ENCODE data around the gene RAB40B. TPM values are rescaled to one million over a fixed set of nuclear protein-coding genes. Genes with fewer than 3 reads are reported as not detected.
A peak's percentile ranks its signal among the peaks of the same experiment; 100 is the strongest.

RAB40B gene
- total RNA-seq, 3 donors from 2014 or later (not counting 1 experiment from before 2014, with no cell fraction given), result 3.7 to 7.3 (median 4.0) TPM

DNA sequence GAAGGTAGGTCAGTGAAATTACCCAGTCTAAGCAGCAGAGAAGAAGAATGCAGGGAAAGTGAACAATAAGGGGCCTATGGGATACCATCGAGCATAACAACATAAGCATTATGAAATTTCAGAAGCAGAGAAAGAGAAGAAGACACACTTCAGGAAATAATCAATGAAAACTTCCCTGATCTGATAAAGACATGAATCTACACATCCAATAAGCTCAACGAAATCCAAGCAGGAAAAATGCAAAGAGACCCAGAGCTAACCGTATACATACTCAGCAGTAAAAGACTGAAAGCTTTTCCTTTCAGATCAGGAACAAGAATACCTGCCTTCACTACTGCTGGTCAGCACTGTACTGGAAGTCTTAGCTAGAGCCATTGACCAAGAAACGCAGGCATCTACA is 88.8 kb downstream of the RAB40B start:
- Histone ChIP-seq H3K4me1 (ENCODE audit: control insufficient read depth, insufficient read depth, low read length) (peaks cover under 1% of the 10 kb centered on the region), H3K27me3 (ENCODE audit: control insufficient read depth, insufficient read depth, low read length) (no peaks in the 10 kb centered on the region), H3K4me3 (ENCODE audit: low read length) (no peak overlapping the region), H3K27ac (ENCODE audit: low read length) (no peak overlapping the region), H3K36me3 (ENCODE audit: control insufficient read depth, insufficient read depth, low read length) (peaks cover 35% of the 10 kb centered on the region), H3K9me3 (ENCODE audit: control insufficient read depth, insufficient read depth, low read length) (no peaks in the 10 kb centered on the region)
- Mint-ChIP-seq H3K27ac (no peak overlapping the region), H3K36me3 (peaks cover 6% of the 10 kb centered on the region), H3K27me3 (ENCODE audit: low read depth in 2 of 2) (no peaks in the 10 kb centered on the region), H3K4me1 (peaks cover under 1 to 1% of the 10 kb centered on the region in 2 donors), H3K4me3 (no peak overlapping the region), H3K9me3 (no peaks in the 10 kb centered on the region)
- 90% methylated on average over 3 of the region's 4 CpGs for WGBS (ENCODE audit: insufficient coverage)
- ATAC-seq, result no peak
- no peak for DNase-seq
- intact Hi-C loops (cut with micrococcal nuclease), result no loop called here
- TF ChIP-seq, protein P1, sequence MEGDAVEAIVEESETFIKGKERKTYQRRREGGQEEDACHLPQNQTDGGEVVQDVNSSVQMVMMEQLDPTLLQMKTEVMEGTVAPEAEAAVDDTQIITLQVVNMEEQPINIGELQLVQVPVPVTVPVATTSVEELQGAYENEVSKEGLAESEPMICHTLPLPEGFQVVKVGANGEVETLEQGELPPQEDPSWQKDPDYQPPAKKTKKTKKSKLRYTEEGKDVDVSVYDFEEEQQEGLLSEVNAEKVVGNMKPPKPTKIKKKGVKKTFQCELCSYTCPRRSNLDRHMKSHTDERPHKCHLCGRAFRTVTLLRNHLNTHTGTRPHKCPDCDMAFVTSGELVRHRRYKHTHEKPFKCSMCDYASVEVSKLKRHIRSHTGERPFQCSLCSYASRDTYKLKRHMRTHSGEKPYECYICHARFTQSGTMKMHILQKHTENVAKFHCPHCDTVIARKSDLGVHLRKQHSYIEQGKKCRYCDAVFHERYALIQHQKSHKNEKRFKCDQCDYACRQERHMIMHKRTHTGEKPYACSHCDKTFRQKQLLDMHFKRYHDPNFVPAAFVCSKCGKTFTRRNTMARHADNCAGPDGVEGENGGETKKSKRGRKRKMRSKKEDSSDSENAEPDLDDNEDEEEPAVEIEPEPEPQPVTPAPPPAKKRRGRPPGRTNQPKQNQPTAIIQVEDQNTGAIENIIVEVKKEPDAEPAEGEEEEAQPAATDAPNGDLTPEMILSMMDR (IDR thresholded peaks at IDR 0.05), result no peak

DNA sequence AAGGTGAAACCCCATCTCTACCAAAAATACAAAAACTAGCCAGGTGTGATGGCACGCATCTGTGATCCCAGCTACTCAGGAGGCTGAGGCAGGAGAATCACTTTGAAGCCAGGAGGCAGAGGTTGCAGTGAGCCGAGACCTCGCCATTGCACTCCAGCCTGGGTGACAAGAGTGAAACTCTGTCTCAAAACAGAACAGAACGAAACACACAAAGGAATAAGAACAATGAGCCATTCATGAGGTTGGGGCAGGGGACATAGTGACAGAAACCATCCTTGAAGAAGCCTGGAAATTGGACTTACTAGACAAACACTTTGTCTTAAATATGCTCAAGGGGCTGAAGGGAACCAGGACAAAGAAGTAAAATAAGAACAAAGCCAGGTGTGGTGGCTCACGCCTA is 89.7 kb downstream of the RAB40B start:
- peaks cover 6% of the 10 kb centered on the region for H3K36me3 Mint-ChIP-seq
- no peak for ATAC-seq
- Histone ChIP-seq H3K36me3 (ENCODE audit: control insufficient read depth, insufficient read depth, low read length) (peaks cover 31% of the 10 kb centered on the region), H3K9me3 (ENCODE audit: control insufficient read depth, insufficient read depth, low read length) (no peaks in the 10 kb centered on the region), H3K27ac (ENCODE audit: low read length) (no peak overlapping the region), H3K27me3 (ENCODE audit: control insufficient read depth, insufficient read depth, low read length) (no peaks in the 10 kb centered on the region), H3K4me3 (ENCODE audit: low read length) (no peak overlapping the region), H3K4me1 (ENCODE audit: control insufficient read depth, insufficient read depth, low read length) (peaks cover 8% of the 10 kb centered on the region)
- H3K9me3 Mint-ChIP-seq, result no peaks in the 10 kb centered on the region
- no peak for DNase-seq
- no peak overlapping the region for H3K4me3 Mint-ChIP-seq
- H3K4me1 Mint-ChIP-seq, result peaks cover 9 to 10% of the 10 kb centered on the region in 2 donors
- peak overlapping the region in 1 of 2 donors; percentile 54 for H3K27ac Mint-ChIP-seq
- intact Hi-C loops (cut with micrococcal nuclease), result no loop called here
- TF ChIP-seq, protein P1 (IDR thresholded peaks at IDR 0.05), result no peak
- H3K27me3 Mint-ChIP-seq (ENCODE audit: low read depth in 2 of 2), result no peaks in the 10 kb centered on the region
- 79% methylated on average over 5 of the region's 5 CpGs for WGBS (ENCODE audit: insufficient coverage)

DNA sequence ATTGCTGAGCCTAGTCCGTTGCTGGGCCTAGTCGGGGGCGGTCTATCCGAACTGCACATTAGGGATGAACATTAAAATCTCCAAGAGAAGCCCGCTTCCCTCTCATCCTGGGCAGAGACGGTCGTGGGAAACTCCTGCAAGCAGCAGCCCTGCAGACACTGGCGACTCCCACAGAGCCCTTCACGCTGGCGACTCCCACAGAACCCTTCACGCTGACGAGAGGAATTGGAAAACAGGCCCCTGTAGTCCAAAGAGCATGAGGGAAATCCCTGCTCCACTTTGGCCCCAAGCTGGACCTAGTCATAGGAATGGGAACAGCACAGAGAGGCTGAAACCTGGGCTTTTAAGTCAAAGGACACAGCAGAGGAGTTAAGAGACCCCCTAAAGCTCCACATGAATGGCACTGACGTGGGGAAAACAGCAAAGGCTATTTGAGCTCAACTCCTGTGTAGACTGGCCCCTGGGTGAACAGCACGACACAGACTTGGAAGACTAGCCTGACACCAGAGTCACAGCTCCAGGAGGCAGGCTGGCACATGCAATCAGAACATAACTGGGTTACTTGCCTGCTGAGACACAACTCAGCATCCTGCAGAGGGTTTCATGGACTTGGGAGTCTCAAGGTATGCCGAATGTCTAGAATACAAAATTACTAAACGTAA is 92.4 kb downstream of the RAB40B start:
- peaks cover 51% of the 10 kb centered on the region for H3K36me3 ChIP-seq (ENCODE audit: control insufficient read depth, insufficient read depth, low read length)
- H3K4me3 Mint-ChIP-seq, result no peak overlapping the region
- H3K27ac Mint-ChIP-seq, result peak overlapping the region; percentile 16 to 26
- H3K9me3 Mint-ChIP-seq, result no peaks in the 10 kb centered on the region
- no peaks in the 10 kb centered on the region for H3K9me3 ChIP-seq (ENCODE audit: control insufficient read depth, insufficient read depth, low read length)
- intact Hi-C loops (cut with micrococcal nuclease), result no loop called here
- 93% methylated on average over 16 of the region's 16 CpGs for WGBS (ENCODE audit: insufficient coverage)
- TF ChIP-seq, protein P1 (IDR thresholded peaks at IDR 0.05), result no peak
- H3K36me3 Mint-ChIP-seq, result no peaks in the 10 kb centered on the region
- peaks cover 11% of the 10 kb centered on the region for H3K4me1 ChIP-seq (ENCODE audit: control insufficient read depth, insufficient read depth, low read length)
- no peaks in the 10 kb centered on the region for H3K27me3 Mint-ChIP-seq (ENCODE audit: low read depth in 2 of 2)
- ATAC-seq (no peak), DNase-seq (no peak)
- no peaks in the 10 kb centered on the region for H3K27me3 ChIP-seq (ENCODE audit: control insufficient read depth, insufficient read depth, low read length)
- H3K4me3 ChIP-seq (ENCODE audit: low read length), result no peak overlapping the region
- peaks cover 14 to 15% of the 10 kb centered on the region in 2 donors for H3K4me1 Mint-ChIP-seq
- H3K27ac ChIP-seq (ENCODE audit: low read length), result no peak overlapping the region

Other genes with a start within 250 kb of the RAB40B start
- gene CYBC1, start 247.9 kb downstream of the RAB40B start, total RNA-seq, result 100 to 1,000 TPM; 168 to 219 (median 192) TPM
- gene NARF, start 240.0 kb downstream of the RAB40B start, total RNA-seq, result 100 to 1,000 TPM; 130 to 203 (median 158) TPM
- gene FOXK2, start 179.0 kb downstream of the RAB40B start, total RNA-seq, result 10 to 100 TPM; 42.5 to 50.0 (median 46.4) TPM
- 100 to 1,000 TPM in 1 of 3 donors, 10 to 100 TPM in 2; 81.8 to 112 (median 94.6) TPM for gene WDR45B, start 50.3 kb downstream of the RAB40B start, total RNA-seq
- gene FN3KRP, start 18.0 kb upstream of the RAB40B start, total RNA-seq, result 10 to 100 TPM; 29.4 to 42.3 (median 32.0) TPM
- 1 to 10 TPM; 4.9 to 6.1 (median 5.5) TPM for gene FN3K, start 36.9 kb upstream of the RAB40B start, total RNA-seq
- 100 to 1,000 TPM in 2 of 3 donors, 10 to 100 TPM in 1; 92.0 to 149 (median 132) TPM for gene TBCD, start 53.4 kb upstream of the RAB40B start, total RNA-seq
- gene ZNF750, start 141.3 kb upstream of the RAB40B start, total RNA-seq, result not detected